ENCODE measurements around the gene CASR. TPM values are rescaled to one million over a fixed set of nuclear protein-coding genes. Genes with fewer than 3 reads are reported as not detected.

The CASR gene
- total and polyA plus RNA-seq, 2 donors from 2014 or later, result 14.8 to 72.8 TPM

GRCh38 chr3:122324871-122325323 lies 141.4 kb downstream of the CASR start, which contains the start of gene CSTA:
TSS of gene CSTA (plus strand) at chr3:122325248. CDS start at chr3:122325293, 45 bp downstream.
- Histone ChIP-seq H3K4me1 (ENCODE audit: control insufficient read depth in 2 of 3, insufficient read depth in 2 of 3, low read depth in 1 of 3, low read length in 3 of 3) (no peaks in the 10 kb centered on the region), H3K27me3 (ENCODE audit: control insufficient read depth, insufficient read depth, low read length) (no peaks in the 10 kb centered on the region), H3K36me3 (ENCODE audit: control insufficient read depth in 2 of 3, insufficient read depth in 3 of 3, low read length in 3 of 3) (no peaks in the 10 kb centered on the region), H3K9me3 (ENCODE audit: control insufficient read depth in 2 of 3, insufficient read depth in 1 of 3, low read length in 3 of 3) (peaks cover 0 to 4% (median 0%) of the 10 kb centered on the region in 3 donors), H3K9ac (ENCODE audit: low read length in 3 of 3) (no peak within 1 kb of the TSS), H3K4me3 (ENCODE audit: low read length in 3 of 3) (no peak within 1 kb of the TSS), H3K27ac (ENCODE audit: low read depth in 2 of 2, low read length in 2 of 2) (no peak within 1 kb of the TSS)
- TF ChIP-seq CTCF (IDR thresholded peaks at IDR 0.05; ENCODE audit: borderline replicate concordance, extremely low read depth, insufficient read depth), result no peak
- no peak for DNase-seq
- no peak for FAIRE-seq
- intact Hi-C loops (cut with DNase I), result no loop called here

GRCh38 chr3:122325769-122326168 lies 142.3 kb downstream of the CASR start:
- no peak for DNase-seq
- FAIRE-seq, result no peak
- Histone ChIP-seq H3K27me3 (ENCODE audit: control insufficient read depth, insufficient read depth, low read length) (no peaks in the 10 kb centered on the region), H3K27ac (ENCODE audit: low read depth in 2 of 2, low read length in 2 of 2) (no peak overlapping the region), H3K4me1 (ENCODE audit: control insufficient read depth in 2 of 3, insufficient read depth in 2 of 3, low read depth in 1 of 3, low read length in 3 of 3) (no peaks in the 10 kb centered on the region), H3K36me3 (ENCODE audit: control insufficient read depth in 2 of 3, insufficient read depth in 3 of 3, low read length in 3 of 3) (no peaks in the 10 kb centered on the region), H3K9ac (ENCODE audit: low read length in 3 of 3) (no peak overlapping the region), H3K4me3 (ENCODE audit: low read length in 3 of 3) (no peak overlapping the region), H3K9me3 (ENCODE audit: control insufficient read depth in 2 of 3, insufficient read depth in 1 of 3, low read length in 3 of 3) (no peaks in the 10 kb centered on the region)
- intact Hi-C loops (cut with DNase I), result no loop called here
- no peak for TF ChIP-seq CTCF (IDR thresholded peaks at IDR 0.05; ENCODE audit: borderline replicate concordance, extremely low read depth, insufficient read depth)

DNA sequence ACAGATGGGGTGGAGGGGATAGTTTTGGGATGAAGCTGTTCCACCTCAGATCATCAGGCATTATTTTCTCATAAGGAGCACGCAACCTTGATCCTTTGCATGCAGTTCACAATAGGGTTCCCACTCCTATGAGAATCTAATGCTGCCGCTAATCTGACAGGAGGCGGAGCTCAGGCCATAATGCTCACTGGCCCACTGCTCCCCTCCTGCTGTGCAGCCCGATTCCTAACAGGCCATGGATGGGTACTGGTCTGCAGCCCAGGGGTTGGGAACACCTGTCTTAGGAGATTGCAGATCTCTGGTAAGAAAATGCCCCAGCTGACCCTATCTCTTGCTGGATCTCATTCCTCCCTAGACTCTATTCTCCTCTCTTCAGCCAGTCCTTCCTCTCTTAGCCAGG lies 148.4 kb downstream of the CASR start:
- FAIRE-seq, result no peak

More for the DNA sequence above, 148.4 kb downstream of the CASR start:
- Histone ChIP-seq H3K4me3 (ENCODE audit: low read length in 3 of 3) (no peak overlapping the region), H3K27ac (ENCODE audit: low read depth in 2 of 2, low read length in 2 of 2) (no peak overlapping the region), H3K27me3 (ENCODE audit: control insufficient read depth, insufficient read depth, low read length) (no peaks in the 10 kb centered on the region), H3K36me3 (ENCODE audit: control insufficient read depth in 2 of 3, insufficient read depth in 3 of 3, low read length in 3 of 3) (no peaks in the 10 kb centered on the region), H3K9ac (ENCODE audit: low read length in 3 of 3) (no peak overlapping the region), H3K9me3 (ENCODE audit: control insufficient read depth in 2 of 3, insufficient read depth in 1 of 3, low read length in 3 of 3) (no peaks in the 10 kb centered on the region), H3K4me1 (ENCODE audit: control insufficient read depth in 2 of 3, insufficient read depth in 2 of 3, low read depth in 1 of 3, low read length in 3 of 3) (no peaks in the 10 kb centered on the region)
- TF ChIP-seq CTCF (IDR thresholded peaks at IDR 0.05; ENCODE audit: borderline replicate concordance, extremely low read depth, insufficient read depth), result no peak
- intact Hi-C loops (cut with DNase I), result no loop called here
- DNase-seq, result no peak
